Cardiac muscle cell (in vitro differentiated cells and primary cell): ENCODE results near the gene DEFB132. TPM values are rescaled to one million over a fixed set of nuclear protein-coding genes. Genes with fewer than 3 reads are reported as not detected.
"Not testable (repeated sequence)": the region's sequence is repeated elsewhere in the genome, so short reads cannot be mapped to it uniquely, and the experiment has no call there.

Experiments used
- DNase-seq, 2 donors: peaks; one replicate each; pipeline versions ENCODE4 v3.0.0 to v3.0.0-alpha.2; 2010 to 2017; ENCODE audit warnings: low read depth in 1 of 2, low spot score in 1 of 2
- H3K27ac ChIP-seq: fragments of 200-600 bp; sonication (generic); 2 replicates; pipeline ENCODE4 v1.5.1; 2016
- H3K27me3 ChIP-seq: fragments of 200-600 bp; sonication (generic); 2 replicates; pipeline ENCODE4 v1.6.0; 2016; ENCODE audit warnings: control low read depth
- H3K36me3 ChIP-seq: fragments of 200-600 bp; sonication (generic); 2 replicates; pipeline ENCODE4 v1.5.1; 2016; ENCODE audit warnings: control low read depth
- H3K4me1 ChIP-seq: fragments of 200-600 bp; sonication (generic); 2 replicates; pipeline ENCODE4 v1.8.1; 2017; ENCODE audit warnings: low read depth, mild to moderate bottlenecking, mixed run types
- H3K4me3 ChIP-seq: fragments of 200-600 bp; sonication (generic); 2 replicates; pipeline ENCODE4 v1.5.1; 2016; ENCODE audit warnings: mild to moderate bottlenecking
- H3K9me3 ChIP-seq: fragments of 200-600 bp; sonication (generic); 2 replicates; pipeline ENCODE4 v1.5.1; 2017; ENCODE audit warnings: low read depth, mild to moderate bottlenecking, control low read depth
- CTCF ChIP-seq: IDR thresholded peaks from 2 replicates; pipeline ENCODE4 v1.5.1; 2012; ENCODE audit warnings: low read depth, mild to moderate bottlenecking, low read length
- polyA plus RNA-seq: library from polyadenylated mRNA; unstranded; fragments of >200 nt; fragmentation: Nextera tagmentation; extraction: Ambion mirVana; gene quantifications from 2 replicates; pipeline ENCODE4 v1.2.1, GENCODE V29; 2016
- total RNA-seq: library from RNA; depleted of rRNA; stranded (reverse); fragments of >200 nt; gene quantifications from 2 replicates; pipeline ENCODE4 v1.2.3, GENCODE V29; 2016

The DEFB132 gene
- total and polyA plus RNA-seq, 2 experiments from 2014 or later, result not detected

GRCh38 chr20:217266-217665 lies 40.3 kb upstream of the DEFB132 start:
- no peak for DNase-seq
- Histone ChIP-seq H3K9me3 (no peaks in the 10 kb centered on the region), H3K36me3 (no peaks in the 10 kb centered on the region), H3K4me1 (no peaks in the 10 kb centered on the region), H3K27me3 (no peaks in the 10 kb centered on the region), H3K4me3 (no peak overlapping the region), H3K27ac (no peak overlapping the region)
- no peak for TF ChIP-seq CTCF

- no peak overlapping the region for H3K4me3 ChIP-seq
Observed at GRCh38 chr20:219290-220115, 38.0 kb upstream of the DEFB132 start.

GRCh38 chr20:221258-221830 lies 36.2 kb upstream of the DEFB132 start:
- Histone ChIP-seq H3K9me3 (no peaks in the 10 kb centered on the region), H3K36me3 (no peaks in the 10 kb centered on the region), H3K27ac (no peak overlapping the region), H3K4me3 (no peak overlapping the region), H3K27me3 (no peaks in the 10 kb centered on the region), H3K4me1 (no peaks in the 10 kb centered on the region)
- no peak for DNase-seq
- no peak for TF ChIP-seq CTCF

More at GRCh38 chr20:219290-220115, 38.0 kb upstream of the DEFB132 start:
- H3K9me3 ChIP-seq, result no peaks in the 10 kb centered on the region
- no peak overlapping the region for H3K27ac ChIP-seq
- peak; percentile 23 for TF ChIP-seq CTCF
- H3K36me3 ChIP-seq, result no peaks in the 10 kb centered on the region
- no peaks in the 10 kb centered on the region for H3K4me1 ChIP-seq
- peak; percentile 6 to 22 for DNase-seq
- no peaks in the 10 kb centered on the region for H3K27me3 ChIP-seq

- H3K4me1 ChIP-seq, H3K27ac ChIP-seq, H3K27me3 ChIP-seq, H3K9me3 ChIP-seq, H3K36me3 ChIP-seq, DNase-seq, H3K4me3 ChIP-seq: not testable (repeated sequence)
Observed at GRCh38 chr20:225879-226278, 31.6 kb upstream of the DEFB132 start.

- Histone ChIP-seq H3K36me3 (no peaks in the 10 kb centered on the region), H3K27me3 (no peaks in the 10 kb centered on the region), H3K4me3 (no peak within 1 kb of the TSS), H3K27ac (no peak within 1 kb of the TSS), H3K4me1 (no peaks in the 10 kb centered on the region), H3K9me3 (no peaks in the 10 kb centered on the region)
- TF ChIP-seq CTCF, result no peak
- DNase-seq, result no peak
Observed at GRCh38 chr20:226958-227357, 30.6 kb upstream of the DEFB132 start, which contains the start of gene DEFB129. Gene DEFB129, plus strand, starts transcription at chr20:227258. Its CDS starts 31 bp downstream, at chr20:227289.

- no peak for DNase-seq
- Histone ChIP-seq H3K9me3 (no peaks in the 10 kb centered on the region), H3K27ac (no peak overlapping the region), H3K4me3 (no peak overlapping the region), H3K4me1 (no peaks in the 10 kb centered on the region), H3K36me3 (no peaks in the 10 kb centered on the region), H3K27me3 (no peaks in the 10 kb centered on the region)
- TF ChIP-seq CTCF, result no peak
Observed at GRCh38 chr20:227439-228105, 30.0 kb upstream of the DEFB132 start.
